C4-2B (cell line): ENCODE measurements around the gene ACSL4.
A peak's percentile ranks its signal among the peaks of the same experiment; 100 is the strongest.
"Not testable (repeated sequence)": the region's sequence is repeated elsewhere in the genome, so short reads cannot be mapped to it uniquely, and the experiment has no call there.

Experiments used
- H3K27ac ChIP-seq: fragments of 450-650 bp; 2 replicates; pipeline ENCODE4 v1.5.1; 2017
- CTCF ChIP-seq: fragments of 450-650 bp; conservative IDR thresholded peaks from 2 replicates; pipeline ENCODE4 v1.5.1; 2017; ENCODE audit warnings: mild to moderate bottlenecking
- ZFX ChIP-seq: fragments of 450-650 bp; IDR thresholded peaks from 2 replicates; pipeline ENCODE4 v1.6.1; 2017

The ACSL4 gene

GRCh38 chrX:109655502-109656201 lies 77.4 kb downstream of the ACSL4 start:
- TF ChIP-seq CTCF = no peak
- TF ChIP-seq ZFX = no peak
- H3K27ac ChIP-seq = no peak overlapping the region

GRCh38 chrX:109654516-109655109 lies 78.4 kb downstream of the ACSL4 start:
- H3K27ac ChIP-seq = no peak overlapping the region
- TF ChIP-seq ZFX (no peak), CTCF (no peak)

- H3K27ac ChIP-seq = not testable (repeated sequence)
Observed at GRCh38 chrX:109644671-109645070, 88.4 kb downstream of the ACSL4 start.

GRCh38 chrX:109643687-109644086 lies 89.4 kb downstream of the ACSL4 start:
- no peak for TF ChIP-seq CTCF
- no peak for TF ChIP-seq ZFX

GRCh38 chrX:109638158-109638557 lies 94.9 kb downstream of the ACSL4 start:
- no peak overlapping the region for H3K27ac ChIP-seq
- TF ChIP-seq CTCF (no peak), ZFX (no peak)

More at GRCh38 chrX:109643687-109644086, 89.4 kb downstream of the ACSL4 start:
- H3K27ac ChIP-seq = no peak overlapping the region

GRCh38 chrX:109637477-109637876 lies 95.6 kb downstream of the ACSL4 start:
- H3K27ac ChIP-seq = not testable (repeated sequence)

GRCh38 chrX:109635146-109635545 lies 97.9 kb downstream of the ACSL4 start:
- TF ChIP-seq CTCF (peak; percentile 71), ZFX (no peak)
- H3K27ac ChIP-seq = no peak overlapping the region

- no peak for TF ChIP-seq ZFX
- TF ChIP-seq CTCF = peak; percentile 64
- H3K27ac ChIP-seq = no peak overlapping the region
Observed at GRCh38 chrX:109632906-109633504, 100.1 kb downstream of the ACSL4 start.
